Large intestine (tissue), 3 donors: Measurements from ENCODE around the gene NRP1. TPM values are rescaled to one million over a fixed set of nuclear protein-coding genes. Genes with fewer than 3 reads are reported as not detected.

Experiments used
- DNase-seq, 2 donors: peaks; one replicate each; pipeline versions ENCODE4 v3.0.0 to v3.0.0-alpha.2; 2013
- H3K27ac ChIP-seq: one replicate; pipeline ENCODE4 v1.5.1; 2013; ENCODE audit warnings: low read length
- H3K27me3 ChIP-seq: 2 replicates; pipeline ENCODE4 v1.6.1; 2013; ENCODE audit warnings: low read length; ENCODE audit not compliant: control insufficient read depth, insufficient read depth
- H3K36me3 ChIP-seq: 2 replicates; pipeline ENCODE4 v1.6.1; 2013; ENCODE audit warnings: low read length; ENCODE audit not compliant: control insufficient read depth, insufficient read depth
- H3K4me1 ChIP-seq: one replicate; pipeline ENCODE4 v1.6.1; 2013; ENCODE audit warnings: low read length; ENCODE audit not compliant: control insufficient read depth, insufficient read depth
- H3K4me3 ChIP-seq: one replicate; pipeline ENCODE4 v1.5.1; 2013; ENCODE audit warnings: low read length
- H3K9me3 ChIP-seq: one replicate; pipeline ENCODE4 v1.6.1; 2013; ENCODE audit warnings: mild to moderate bottlenecking, low read depth, low read length, moderate library complexity; ENCODE audit not compliant: control insufficient read depth
- WGBS: methylation state at CpG from one replicate; pipeline ENCODE4 v1.1.5; 2013; ENCODE audit warnings: low lambda C conversion rate; ENCODE audit not compliant: insufficient coverage; 5-methylcytosine and 5-hydroxymethylcytosine counted together
- polyA plus RNA-seq: library from polyadenylated mRNA; unstranded; fragments of 120-200 nt; gene quantifications from one replicate; pipeline ENCODE4 v1.2.1, GENCODE V29; 2013

Gene NRP1
- polyA plus RNA-seq, 1 donor = 33.4 TPM

GRCh38 chr10:33217854-33218253 is 116.6 kb downstream of the NRP1 start:
- no peaks in the 10 kb centered on the region for H3K9me3 ChIP-seq
- peaks cover 4% of the 10 kb centered on the region for H3K36me3 ChIP-seq
- no peak overlapping the region for H3K27ac ChIP-seq
- DNase-seq = no peak
- H3K27me3 ChIP-seq = no peaks in the 10 kb centered on the region
- H3K4me3 ChIP-seq = no peak overlapping the region
- H3K4me1 ChIP-seq = no peaks in the 10 kb centered on the region
- WGBS = 58% methylated on average over 2 of the region's 4 CpGs

- Histone ChIP-seq H3K27me3 (no peaks in the 10 kb centered on the region), H3K4me3 (no peak overlapping the region), H3K27ac (no peak overlapping the region), H3K9me3 (no peaks in the 10 kb centered on the region), H3K36me3 (peaks cover 4% of the 10 kb centered on the region), H3K4me1 (no peaks in the 10 kb centered on the region)
- 100% methylated on average over 1 of the region's 5 CpGs for WGBS
- no peak for DNase-seq
These were observed 117.6 kb downstream of the NRP1 start for GRCh38 chr10:33216661-33217427.

- Histone ChIP-seq H3K4me1 (no peaks in the 10 kb centered on the region), H3K36me3 (no peaks in the 10 kb centered on the region), H3K27ac (no peak overlapping the region), H3K27me3 (no peaks in the 10 kb centered on the region), H3K9me3 (no peaks in the 10 kb centered on the region), H3K4me3 (no peak overlapping the region)
- DNase-seq = no peak
- no CpG with 5 or more reads among the region's 3 CpGs for WGBS
These were observed 118.8 kb downstream of the NRP1 start for GRCh38 chr10:33215635-33216034.

GRCh38 chr10:33215154-33215553 is 119.3 kb downstream of the NRP1 start:
- H3K4me1 ChIP-seq = no peaks in the 10 kb centered on the region
- H3K27ac ChIP-seq = no peak overlapping the region
- no peaks in the 10 kb centered on the region for H3K27me3 ChIP-seq
- H3K9me3 ChIP-seq = no peaks in the 10 kb centered on the region
- no peaks in the 10 kb centered on the region for H3K36me3 ChIP-seq
- H3K4me3 ChIP-seq = no peak overlapping the region
- WGBS = 83% methylated on average over 1 of the region's 2 CpGs
- DNase-seq = no peak

GRCh38 chr10:33214174-33214573 is 120.3 kb downstream of the NRP1 start:
- Histone ChIP-seq H3K27me3 (no peaks in the 10 kb centered on the region), H3K4me1 (no peaks in the 10 kb centered on the region), H3K9me3 (no peaks in the 10 kb centered on the region), H3K27ac (no peak overlapping the region), H3K36me3 (no peaks in the 10 kb centered on the region), H3K4me3 (no peak overlapping the region)
- DNase-seq = no peak
- 100% methylated on average over 2 of the region's 4 CpGs for WGBS

GRCh38 chr10:33212061-33212748 is 122.3 kb downstream of the NRP1 start:
- WGBS = no CpG with 5 or more reads among the region's 4 CpGs
- no peak overlapping the region for H3K4me3 ChIP-seq
- H3K36me3 ChIP-seq = peaks cover under 1% of the 10 kb centered on the region
- no peaks in the 10 kb centered on the region for H3K27me3 ChIP-seq
- no peaks in the 10 kb centered on the region for H3K9me3 ChIP-seq
- H3K27ac ChIP-seq = no peak overlapping the region
- H3K4me1 ChIP-seq = no peaks in the 10 kb centered on the region
- no peak for DNase-seq

GRCh38 chr10:33211106-33211878 is 123.2 kb downstream of the NRP1 start:
- H3K27ac ChIP-seq = no peak overlapping the region
- no peak for DNase-seq
- WGBS = no CpG with 5 or more reads among the region's 10 CpGs
- H3K9me3 ChIP-seq = no peaks in the 10 kb centered on the region
- no peaks in the 10 kb centered on the region for H3K27me3 ChIP-seq
- H3K4me3 ChIP-seq = no peak overlapping the region
- H3K36me3 ChIP-seq = peaks cover 2% of the 10 kb centered on the region
- no peaks in the 10 kb centered on the region for H3K4me1 ChIP-seq

- DNase-seq = no peak
- Histone ChIP-seq H3K27ac (no peak overlapping the region), H3K27me3 (no peaks in the 10 kb centered on the region), H3K9me3 (no peaks in the 10 kb centered on the region), H3K4me3 (no peak overlapping the region), H3K4me1 (no peaks in the 10 kb centered on the region), H3K36me3 (peaks cover 5% of the 10 kb centered on the region)
- WGBS = no CpG with 5 or more reads among the region's 3 CpGs
These were observed 124.7 kb downstream of the NRP1 start for GRCh38 chr10:33209802-33210201.

GRCh38 chr10:33208166-33208565 is 126.3 kb downstream of the NRP1 start:
- Histone ChIP-seq H3K9me3 (no peaks in the 10 kb centered on the region), H3K4me3 (no peak overlapping the region), H3K27me3 (no peaks in the 10 kb centered on the region), H3K4me1 (no peaks in the 10 kb centered on the region), H3K36me3 (peaks cover 5% of the 10 kb centered on the region), H3K27ac (no peak overlapping the region)
- WGBS = no CpG with 5 or more reads among the region's 4 CpGs
- DNase-seq = no peak

GRCh38 chr10:33204031-33204430 is 130.4 kb downstream of the NRP1 start:
- Histone ChIP-seq H3K36me3 (peaks cover 5% of the 10 kb centered on the region), H3K27me3 (no peaks in the 10 kb centered on the region), H3K9me3 (no peaks in the 10 kb centered on the region), H3K27ac (no peak overlapping the region), H3K4me1 (no peaks in the 10 kb centered on the region), H3K4me3 (no peak overlapping the region)
- no peak for DNase-seq
- WGBS = 36% methylated on average over 3 of the region's 7 CpGs
